A673 (cell line): Measurements from ENCODE around the gene PRAMEF20. TPM values are rescaled to one million over a fixed set of nuclear protein-coding genes. Genes with fewer than 3 reads are reported as not detected.

Experiments used
- BruUV-seq: library from RNA; stranded (reverse); fragments of 400-500 nt; replicated peaks from 2 replicates; lab custom pipeline; 2021; lab: Mats Ljungman, UMichigan
- CTCF ChIA-PET: fragments of 300-600 bp; sonication (Branson Sonifier 250); formaldehyde crosslinking; loops from one replicate; lab custom pipeline; 2022; ENCODE audit warnings: antibody characterized with exemption; lab: Charles Lee
- POLR2A ChIA-PET: fragments of 300-600 bp; sonication (Branson Sonifier 250); formaldehyde crosslinking; loops from one replicate; lab custom pipeline; 2022; ENCODE audit warnings: antibody characterized with exemption; ENCODE audit not compliant: low non-redundant PET; lab: Charles Lee
- DNase-seq: peaks from one replicate; pipeline ENCODE4 v3.0.0-alpha.2; 2015; ENCODE audit warnings: low spot score
- H3K27ac ChIP-seq: fragments of 200-600 bp; sonication (generic); 2 replicates; pipeline ENCODE4 v1.5.1; 2016; ENCODE audit warnings: mixed run types, low read depth, mild to moderate bottlenecking, mixed read lengths, antibody characterized with exemption, low read length; ENCODE audit not compliant: poor library complexity, severe bottlenecking
- H3K27me3 ChIP-seq: fragments of 200-600 bp; sonication (generic); replicated peaks from 2 replicates; pipeline ENCODE4 v1.6.1; 2017; ENCODE audit warnings: mixed run types, low read depth, mild to moderate bottlenecking, mixed read lengths, antibody characterized with exemption, low read length; ENCODE audit not compliant: insufficient read depth, poor library complexity
- H3K36me3 ChIP-seq: fragments of 200-600 bp; sonication (generic); 2 replicates; pipeline ENCODE4 v1.6.1; 2016; ENCODE audit warnings: mixed run types, mild to moderate bottlenecking, mixed read lengths, antibody characterized with exemption, low read length; ENCODE audit not compliant: insufficient read depth, poor library complexity, severe bottlenecking
- H3K4me1 ChIP-seq: fragments of 200-600 bp; sonication (generic); 2 replicates; pipeline ENCODE4 v1.6.1; 2017; ENCODE audit warnings: mixed run types, mild to moderate bottlenecking, mixed read lengths, antibody characterized with exemption, low read length; ENCODE audit not compliant: insufficient read depth, poor library complexity, severe bottlenecking
- H3K4me3 ChIP-seq: fragments of 200-600 bp; sonication (generic); 2 replicates; pipeline ENCODE4 v1.5.1; 2016; ENCODE audit warnings: low read depth, mixed run types, mild to moderate bottlenecking, mixed read lengths, low read length; ENCODE audit not compliant: poor library complexity, severe bottlenecking
- H3K9me3 ChIP-seq: fragments of 200-600 bp; sonication (generic); 2 replicates; pipeline ENCODE4 v1.6.1; 2016; ENCODE audit warnings: mixed run types, low read depth, mild to moderate bottlenecking, mixed read lengths, antibody characterized with exemption, low read length; ENCODE audit not compliant: poor library complexity, severe bottlenecking
- EZH2 ChIP-seq: fragments of 200-600 bp; sonication (generic); IDR thresholded peaks from 2 replicates; pipeline ENCODE4 v1.6.1; 2017; ENCODE audit warnings: borderline replicate concordance, low read depth, mild to moderate bottlenecking, mixed read lengths, antibody characterized with exemption, low read length; ENCODE audit not compliant: poor library complexity, severe bottlenecking
- intact Hi-C: fragments of 100-400 bp; cut with micrococcal nuclease; formaldehyde crosslinking; loops from one replicate; pipeline ENCODE4 v1.10.0; 2022; ENCODE audit not compliant: unreplicated experiment
- total RNA-seq: library from RNA; stranded (reverse); gene quantifications from 2 replicates; pipeline ENCODE4 v1.2.3, GENCODE V29; 2021
- TF ChIP-seq, protein P1 (sequence below): fragments of 300-800, 200-600 bp; sonication (generic); conservative IDR thresholded peaks from 2 replicates; pipeline ENCODE4 v1.5.1; 2017; ENCODE audit warnings: low read depth, mild to moderate bottlenecking, antibody characterized with exemption, low read length, moderate library complexity, mixed read lengths

PRAMEF20 gene
- total RNA-seq, 1 experiment from 2014 or later: not detected

DNA sequence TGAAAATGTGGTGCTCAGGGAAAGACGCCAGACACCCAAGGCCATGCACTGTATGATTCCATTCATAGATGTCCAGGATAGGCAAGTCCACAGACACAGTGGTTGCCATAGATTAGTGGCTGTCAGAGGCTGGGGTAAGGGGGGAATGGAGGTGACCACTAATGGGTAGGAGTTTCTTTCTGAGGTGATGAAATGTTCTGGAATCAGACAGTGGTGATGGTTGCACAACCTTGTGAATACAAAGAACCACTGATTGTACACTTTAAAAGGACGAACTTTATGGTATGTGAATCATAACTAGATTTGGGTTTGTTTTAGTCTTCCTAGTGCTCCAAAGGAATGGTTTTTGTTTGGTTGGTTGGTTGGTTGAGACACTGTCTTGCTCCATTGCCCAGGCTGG is 51.7 kb downstream of the PRAMEF20 start:
- BruUV-seq: no TSS peak
- peaks cover 12% of the 10 kb centered on the region for H3K27me3 ChIP-seq
- no peaks in the 10 kb centered on the region for H3K9me3 ChIP-seq
- ChIA-PET POLR2A (no interaction called here), CTCF (no interaction called here)
- DNase-seq: no peak
- no peaks in the 10 kb centered on the region for H3K4me1 ChIP-seq
- H3K27ac ChIP-seq: no peak overlapping the region
- H3K4me3 ChIP-seq: no peak overlapping the region
- TF ChIP-seq, protein P1, sequence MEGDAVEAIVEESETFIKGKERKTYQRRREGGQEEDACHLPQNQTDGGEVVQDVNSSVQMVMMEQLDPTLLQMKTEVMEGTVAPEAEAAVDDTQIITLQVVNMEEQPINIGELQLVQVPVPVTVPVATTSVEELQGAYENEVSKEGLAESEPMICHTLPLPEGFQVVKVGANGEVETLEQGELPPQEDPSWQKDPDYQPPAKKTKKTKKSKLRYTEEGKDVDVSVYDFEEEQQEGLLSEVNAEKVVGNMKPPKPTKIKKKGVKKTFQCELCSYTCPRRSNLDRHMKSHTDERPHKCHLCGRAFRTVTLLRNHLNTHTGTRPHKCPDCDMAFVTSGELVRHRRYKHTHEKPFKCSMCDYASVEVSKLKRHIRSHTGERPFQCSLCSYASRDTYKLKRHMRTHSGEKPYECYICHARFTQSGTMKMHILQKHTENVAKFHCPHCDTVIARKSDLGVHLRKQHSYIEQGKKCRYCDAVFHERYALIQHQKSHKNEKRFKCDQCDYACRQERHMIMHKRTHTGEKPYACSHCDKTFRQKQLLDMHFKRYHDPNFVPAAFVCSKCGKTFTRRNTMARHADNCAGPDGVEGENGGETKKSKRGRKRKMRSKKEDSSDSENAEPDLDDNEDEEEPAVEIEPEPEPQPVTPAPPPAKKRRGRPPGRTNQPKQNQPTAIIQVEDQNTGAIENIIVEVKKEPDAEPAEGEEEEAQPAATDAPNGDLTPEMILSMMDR: no peak
- no peak for TF ChIP-seq EZH2
- intact Hi-C loops: no loop called here
- H3K36me3 ChIP-seq: no peaks in the 10 kb centered on the region

DNA sequence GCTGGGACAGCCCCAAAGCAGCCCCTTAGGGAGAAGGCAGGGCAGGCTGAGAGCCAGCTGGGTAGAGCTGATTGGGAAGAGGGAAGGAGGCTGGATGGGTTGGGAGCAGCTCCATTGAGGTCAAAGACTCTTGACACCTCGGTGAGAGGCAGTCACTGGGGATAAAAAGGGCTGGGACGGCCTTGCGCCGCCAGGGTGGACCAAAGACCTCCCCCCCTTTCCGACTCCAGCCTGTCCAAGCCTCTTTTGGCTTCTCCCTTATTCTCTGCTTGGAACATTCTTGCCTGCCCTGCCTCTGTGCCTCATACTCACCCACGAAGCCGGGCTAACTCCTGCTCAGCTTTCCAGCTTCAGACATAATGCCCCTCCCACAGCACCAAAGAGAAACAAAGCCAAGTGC is 52.4 kb downstream of the PRAMEF20 start:
- ChIA-PET CTCF (interaction anchor here (0.6 kb wide), 1 partner anchor 87 kb away, joined by 6 read pairs; no protein-coding TSS in a partner anchor), POLR2A (no interaction called here)
- intact Hi-C loops: no loop called here
- no peak overlapping the region for H3K4me3 ChIP-seq
- no peak overlapping the region for H3K27ac ChIP-seq
- no peaks in the 10 kb centered on the region for H3K4me1 ChIP-seq
- no peak for TF ChIP-seq EZH2
- TF ChIP-seq, protein P1: no peak
- no peaks in the 10 kb centered on the region for H3K9me3 ChIP-seq
- peaks cover 9% of the 10 kb centered on the region for H3K27me3 ChIP-seq
- H3K36me3 ChIP-seq: no peaks in the 10 kb centered on the region
- no peak for DNase-seq
- BruUV-seq: no TSS peak

DNA sequence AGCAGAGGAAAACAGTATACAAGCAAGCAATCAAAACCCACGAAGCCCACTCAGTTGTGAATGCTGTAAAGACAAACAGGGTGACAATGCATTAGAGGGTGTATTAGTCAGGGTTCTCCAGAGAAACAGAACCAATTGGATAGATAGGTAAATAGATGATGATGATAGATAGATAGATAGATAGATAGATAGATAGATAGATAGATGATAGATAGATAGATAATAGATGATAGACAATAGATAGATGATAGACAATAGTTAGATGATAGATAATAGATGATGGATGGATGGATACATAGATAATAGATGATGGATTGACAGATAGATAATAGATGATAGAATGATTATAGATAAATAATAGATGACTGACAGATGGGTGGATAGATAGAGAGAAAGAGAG is 55.3 kb downstream of the PRAMEF20 start:
- TF ChIP-seq EZH2: no peak
- TF ChIP-seq, protein P1: no peak
- Histone ChIP-seq H3K36me3 (no peaks in the 10 kb centered on the region), H3K9me3 (no peaks in the 10 kb centered on the region), H3K27me3 (no peaks in the 10 kb centered on the region), H3K4me1 (no peaks in the 10 kb centered on the region), H3K4me3 (no peak overlapping the region), H3K27ac (no peak overlapping the region)
- no TSS peak for BruUV-seq
- POLR2A ChIA-PET: no interaction called here
- intact Hi-C loops: no loop called here
- CTCF ChIA-PET: no interaction called here
- no peak for DNase-seq
